ENCODE measurements around the gene SMARCA2.

SMARCA2 gene

GRCh38 chr9:2043243-2043642 lies 28.1 kb downstream of the SMARCA2 start:
- DNase-seq: no peak

GRCh38 chr9:2043881-2044462 lies 28.8 kb downstream of the SMARCA2 start:
- DNase-seq: no peak

GRCh38 chr9:2047144-2047671 lies 32.1 kb downstream of the SMARCA2 start:
- no peak for DNase-seq

- DNase-seq: no peak
Observed at GRCh38 chr9:2047916-2048315, 32.8 kb downstream of the SMARCA2 start.

- no peak for DNase-seq
Observed at GRCh38 chr9:2050236-2050635, 35.1 kb downstream of the SMARCA2 start.

- DNase-seq: no peak
Observed at GRCh38 chr9:2053883-2054845, 39.0 kb downstream of the SMARCA2 start.

GRCh38 chr9:2055203-2055658 lies 40.1 kb downstream of the SMARCA2 start:
- DNase-seq: no peak

- peak; percentile 65 for DNase-seq
Observed at GRCh38 chr9:2059274-2059929, 44.3 kb downstream of the SMARCA2 start.

- no peak for DNase-seq
Observed at GRCh38 chr9:2060424-2060823, 45.3 kb downstream of the SMARCA2 start.

GRCh38 chr9:2065704-2066103 lies 50.6 kb downstream of the SMARCA2 start:
- no peak for DNase-seq

- DNase-seq: no peak
Observed at GRCh38 chr9:2066312-2067273, 51.4 kb downstream of the SMARCA2 start.

GRCh38 chr9:2072752-2073405 lies 57.7 kb downstream of the SMARCA2 start:
- no peak for DNase-seq

GRCh38 chr9:2082772-2083171 lies 67.6 kb downstream of the SMARCA2 start:
- DNase-seq: no peak

- no peak for DNase-seq
Observed at GRCh38 chr9:2083479-2083878, 68.3 kb downstream of the SMARCA2 start.

- peak; percentile 61 for DNase-seq
Observed at GRCh38 chr9:2085716-2086115, 70.6 kb downstream of the SMARCA2 start.

GRCh38 chr9:2086116-2086515 lies 71.0 kb downstream of the SMARCA2 start:
- DNase-seq: no peak

- no peak for DNase-seq
Observed at GRCh38 chr9:2086971-2087370, 71.8 kb downstream of the SMARCA2 start.

GRCh38 chr9:2087500-2088313 lies 72.6 kb downstream of the SMARCA2 start:
- peak; percentile 35 for DNase-seq

- no peak for DNase-seq
Observed at GRCh38 chr9:2093920-2094597, 78.9 kb downstream of the SMARCA2 start.

- no peak for DNase-seq
Observed at GRCh38 chr9:2096376-2096970, 81.3 kb downstream of the SMARCA2 start.
